ENCODE data around the gene HEPHL1. TPM values are rescaled to one million over a fixed set of nuclear protein-coding genes. Genes with fewer than 3 reads are reported as not detected.

HEPHL1 gene
- total RNA-seq, 1 experiment from 2014 or later: not detected

- DNase-seq (ENCODE audit: low read depth): no peak
Observed at GRCh38 chr11:94129512-94130297, 108.6 kb downstream of the HEPHL1 start.

GRCh38 chr11:94130298-94131046 is 109.3 kb downstream of the HEPHL1 start:
- DNase-seq (ENCODE audit: low read depth): no peak

- DNase-seq (ENCODE audit: low read depth): no peak
Observed at GRCh38 chr11:94131047-94131717, 110.0 kb downstream of the HEPHL1 start.

- DNase-seq (ENCODE audit: low read depth): no peak
Observed at GRCh38 chr11:94131718-94132115, 110.6 kb downstream of the HEPHL1 start.

- DNase-seq (ENCODE audit: low read depth): peak; percentile 89
Observed at GRCh38 chr11:94132152-94132558, 111.0 kb downstream of the HEPHL1 start.

- DNase-seq (ENCODE audit: low read depth): no peak
Observed at GRCh38 chr11:94132823-94133408, 111.8 kb downstream of the HEPHL1 start.

GRCh38 chr11:94133752-94134151 is 112.6 kb downstream of the HEPHL1 start:
- no peak for DNase-seq (ENCODE audit: low read depth)

- DNase-seq (ENCODE audit: low read depth): peak; percentile 92
Observed at GRCh38 chr11:94134651-94135512, 113.7 kb downstream of the HEPHL1 start.

- DNase-seq (ENCODE audit: low read depth): no peak
Observed at GRCh38 chr11:94139416-94139815, 118.3 kb downstream of the HEPHL1 start.

- no peak for DNase-seq (ENCODE audit: low read depth)
Observed at GRCh38 chr11:94140154-94140655, 119.1 kb downstream of the HEPHL1 start.

GRCh38 chr11:94141511-94142307 is 120.6 kb downstream of the HEPHL1 start:
- no peak for DNase-seq (ENCODE audit: low read depth)

- DNase-seq (ENCODE audit: low read depth): peak; percentile 38
Observed at GRCh38 chr11:94142308-94143281, 121.4 kb downstream of the HEPHL1 start.

- no peak for DNase-seq (ENCODE audit: low read depth)
Observed at GRCh38 chr11:94144216-94144615, 123.1 kb downstream of the HEPHL1 start.

GRCh38 chr11:94144664-94145063 is 123.5 kb downstream of the HEPHL1 start:
- DNase-seq (ENCODE audit: low read depth): no peak

- DNase-seq (ENCODE audit: low read depth): no peak
Observed at GRCh38 chr11:94145431-94145830, 124.3 kb downstream of the HEPHL1 start.

- no peak for DNase-seq (ENCODE audit: low read depth)
Observed at GRCh38 chr11:94145916-94146315, 124.8 kb downstream of the HEPHL1 start.

GRCh38 chr11:94147433-94147845 is 126.3 kb downstream of the HEPHL1 start:
- DNase-seq (ENCODE audit: low read depth): no peak

GRCh38 chr11:94148189-94148588 is 127.0 kb downstream of the HEPHL1 start:
- DNase-seq (ENCODE audit: low read depth): no peak

All from Daoy (cell line).